ELF-1 (cell line): Measurements from ENCODE around the gene RCSD1.
"Not testable (repeated sequence)": the region's sequence is repeated elsewhere in the genome, so short reads cannot be mapped to it uniquely, and the experiment has no call there.

Experiments used
- DNase-seq: peaks from one replicate; pipeline ENCODE4 v3.0.0-alpha.2; 2016; ENCODE audit warnings: low read depth, low spot score

Gene RCSD1

GRCh38 chr1:167629681-167630567 lies at the start of gene RCSD1:
TSS of gene RCSD1 (plus strand) at chr1:167630232. CDS start at chr1:167630424, 192 bp downstream.
- DNase-seq = no peak

GRCh38 chr1:167582064-167582463 lies 48.0 kb upstream of the RCSD1 start:
- no peak for DNase-seq

GRCh38 chr1:167582722-167583121 lies 47.3 kb upstream of the RCSD1 start:
- DNase-seq = no peak

- no peak for DNase-seq
Observed at GRCh38 chr1:167584581-167584980, 45.5 kb upstream of the RCSD1 start.

- no peak for DNase-seq
Observed at GRCh38 chr1:167587342-167587741, 42.7 kb upstream of the RCSD1 start.

- no peak for DNase-seq
Observed at GRCh38 chr1:167587872-167588271, 42.2 kb upstream of the RCSD1 start.

GRCh38 chr1:167588361-167588760 lies 41.7 kb upstream of the RCSD1 start:
- DNase-seq = no peak

GRCh38 chr1:167592475-167592874 lies 37.6 kb upstream of the RCSD1 start:
- DNase-seq = no peak

GRCh38 chr1:167593860-167594259 lies 36.2 kb upstream of the RCSD1 start:
- no peak for DNase-seq

- no peak for DNase-seq
Observed at GRCh38 chr1:167594822-167595221, 35.2 kb upstream of the RCSD1 start.

- no peak for DNase-seq
Observed at GRCh38 chr1:167599957-167600581, 30.0 kb upstream of the RCSD1 start.

- DNase-seq = no peak
Observed at GRCh38 chr1:167601442-167602383, 28.3 kb upstream of the RCSD1 start.

- DNase-seq = no peak
Observed at GRCh38 chr1:167602840-167603239, 27.2 kb upstream of the RCSD1 start.

GRCh38 chr1:167605576-167605975 lies 24.5 kb upstream of the RCSD1 start:
- DNase-seq = no peak

GRCh38 chr1:167611983-167612382 lies 18.0 kb upstream of the RCSD1 start:
- DNase-seq = no peak

- no peak for DNase-seq
Observed at GRCh38 chr1:167612587-167613385, 17.2 kb upstream of the RCSD1 start.

GRCh38 chr1:167613984-167614383 lies 16.0 kb upstream of the RCSD1 start:
- not testable (repeated sequence) for DNase-seq

GRCh38 chr1:167614851-167615250 lies 15.2 kb upstream of the RCSD1 start:
- DNase-seq = no peak

- DNase-seq = no peak
Observed at GRCh38 chr1:167616521-167616920, 13.5 kb upstream of the RCSD1 start.

- DNase-seq = peak; percentile 82
Observed at GRCh38 chr1:167617153-167618147, 12.6 kb upstream of the RCSD1 start.
